Panc1 (cell line): ENCODE measurements around the gene TREML1. TPM values are rescaled to one million over a fixed set of nuclear protein-coding genes. Genes with fewer than 3 reads are reported as not detected.

Experiments
- ATAC-seq: fragments of 200-7000 bp; cut with Tn5 transposase; 2 replicates; pipeline ENCODE4 v1.9.1; 2020; ENCODE audit warnings: mild to moderate bottlenecking, moderate library complexity
- BruUV-seq: library from RNA; stranded (reverse); fragments of 400-500 nt; replicated peaks from 2 replicates; lab custom pipeline; 2021; lab: Mats Ljungman, UMichigan
- CTCF ChIA-PET: fragments of 300-600 bp; sonication (Branson Sonifier 250); formaldehyde crosslinking; loops from one replicate; lab custom pipeline; 2022; ENCODE audit warnings: antibody characterized with exemption; lab: Charles Lee
- POLR2A ChIA-PET: fragments of 300-600 bp; sonication (Branson Sonifier 250); formaldehyde crosslinking; loops from one replicate; lab custom pipeline; 2022; ENCODE audit warnings: antibody characterized with exemption; lab: Charles Lee
- DNase-seq: peaks from one replicate; pipeline ENCODE4 v3.0.0-alpha.2; 2010; ENCODE audit warnings: low read depth, low spot score
- H3K27ac ChIP-seq: 2 replicates; pipeline ENCODE4 v1.5.1; 2011; ENCODE audit warnings: mild to moderate bottlenecking, low read length, inconsistent platforms
- H3K27me3 ChIP-seq: fragments of 200-500 bp; sonication (Bioruptor generic); 2 replicates; pipeline ENCODE4 v1.6.0; 2014; ENCODE audit warnings: low read length, inconsistent platforms; ENCODE audit not compliant: control insufficient read depth, insufficient read depth
- H3K36me3 ChIP-seq: fragments of 200-500 bp; sonication (Bioruptor generic); 2 replicates; pipeline ENCODE4 v1.5.1; 2014; ENCODE audit warnings: inconsistent platforms, mild to moderate bottlenecking, low read length, moderate library complexity; ENCODE audit not compliant: control insufficient read depth, insufficient read depth
- H3K4me1 ChIP-seq: 2 replicates; pipeline ENCODE4 v1.5.1; 2011; ENCODE audit warnings: inconsistent platforms, mild to moderate bottlenecking, low read length, moderate library complexity; ENCODE audit not compliant: control insufficient read depth, insufficient read depth
- H3K4me3 ChIP-seq, 2 experiments: 2 replicates each; pipeline ENCODE4 v1.5.1; 2011 to 2012; ENCODE audit warnings: low read depth in 2 of 2, low read length in 2 of 2, mild to moderate bottlenecking in 2 of 2, inconsistent platforms in 1 of 2, moderate library complexity in 1 of 2
- H3K9me3 ChIP-seq: fragments of 200-500 bp; sonication (Bioruptor generic); 2 replicates; pipeline ENCODE4 v1.5.1; 2014; ENCODE audit warnings: low read depth, mild to moderate bottlenecking, inconsistent platforms, low read length, moderate library complexity; ENCODE audit not compliant: control insufficient read depth, insufficient read depth
- CTCF ChIP-seq: fragments of 450-650 bp; IDR thresholded peaks from 2 replicates; pipeline ENCODE4 v1.5.1; 2017; ENCODE audit warnings: mild to moderate bottlenecking
- POLR2AphosphoS5 ChIP-seq: IDR thresholded peaks from 2 replicates; pipeline ENCODE4 v1.6.1; 2012; ENCODE audit warnings: mild to moderate bottlenecking, low read depth, low read length, moderate library complexity
- REST ChIP-seq, 2 experiments: IDR thresholded peaks; 2 replicates each; pipeline ENCODE4 v1.6.1; 2011 to 2012; ENCODE audit warnings: low read depth in 2 of 2, control low read depth in 1 of 2, low read length in 1 of 2, mild to moderate bottlenecking in 1 of 2, moderate library complexity in 1 of 2; ENCODE audit not compliant: insufficient read depth in 1 of 2
- SIN3A ChIP-seq: IDR thresholded peaks from 2 replicates; pipeline ENCODE4 v1.6.1; 2012; ENCODE audit warnings: low read depth, mild to moderate bottlenecking, low read length, moderate library complexity, borderline replicate concordance; ENCODE audit not compliant: insufficient read depth
- TCF7L2 ChIP-seq: IDR thresholded peaks from 2 replicates; pipeline ENCODE4 v1.6.1; 2011; ENCODE audit warnings: mild to moderate bottlenecking, low read depth, low read length, inconsistent platforms
- in situ Hi-C: cut with HindIII; loops from 2 replicates; pipeline ENCODE4 v1.10.0; 2016; ENCODE audit warnings: low sequenced_read_pairs, low pct_unique_long_range_greater_than_20kb
- intact Hi-C: fragments of 100-400 bp; cut with micrococcal nuclease; formaldehyde crosslinking; loops from one replicate; pipeline ENCODE4 v1.10.0; 2022; ENCODE audit not compliant: unreplicated experiment
- total RNA-seq: library from RNA; stranded (reverse); gene quantifications from one replicate; pipeline ENCODE4 v1.2.1, GENCODE V29; 2021; ENCODE audit not compliant: unreplicated experiment

TREML1 gene
- total RNA-seq, 1 experiment from 2014 or later: not detected

- H3K4me1 ChIP-seq: no peaks in the 10 kb centered on the region
- TF ChIP-seq TCF7L2: no peak
- TF ChIP-seq SIN3A: no peak
- no peak for TF ChIP-seq POLR2AphosphoS5
- no peak for TF ChIP-seq CTCF
- no peak for TF ChIP-seq REST (IDR thresholded peaks at IDR 0.05; ENCODE audit: insufficient read depth in 1 of 2, low read depth in 2 of 2, low read length in 1 of 2)
- intact Hi-C loops (no loop called here), in situ Hi-C loops (no loop called here)
- ChIA-PET POLR2A (no interaction called here), CTCF (no interaction called here)
- DNase-seq: no peak
- no peaks in the 10 kb centered on the region; the same call in 1 of the 2 replicates for H3K27me3 ChIP-seq
- H3K36me3 ChIP-seq: no peaks in the 10 kb centered on the region
- no peak for ATAC-seq
- H3K27ac ChIP-seq: no peak overlapping the region
- H3K4me3 ChIP-seq: no peak overlapping the region
- BruUV-seq: no TSS peak
- H3K9me3 ChIP-seq: no peaks in the 10 kb centered on the region
These were observed 43.1 kb downstream of the TREML1 start for GRCh38 chr6:41111017-41111416.

GRCh38 chr6:41103847-41104246 lies 50.3 kb downstream of the TREML1 start:
- POLR2A ChIA-PET: no interaction called here
- ATAC-seq: no peak
- H3K27me3 ChIP-seq: no peaks in the 10 kb centered on the region
- TF ChIP-seq REST (IDR thresholded peaks at IDR 0.05; ENCODE audit: insufficient read depth in 1 of 2, low read depth in 2 of 2, low read length in 1 of 2) (no peak), CTCF (no peak), TCF7L2 (no peak), SIN3A (no peak), POLR2AphosphoS5 (no peak)
- no peaks in the 10 kb centered on the region for H3K9me3 ChIP-seq
- intact Hi-C loops: loop anchor here (10.0 kb wide), 1 partner anchor 61 kb away; the partner anchor contains the start of gene TREM2
- no peak overlapping the region for H3K27ac ChIP-seq
- H3K4me3 ChIP-seq: no peak overlapping the region
- DNase-seq: no peak
- BruUV-seq: no TSS peak
- peaks cover 6% of the 10 kb centered on the region; the same call in 1 of the 2 replicates for H3K36me3 ChIP-seq
- H3K4me1 ChIP-seq: no peaks in the 10 kb centered on the region
- in situ Hi-C loops: no loop called here
- CTCF ChIA-PET: interaction anchor here (0.7 kb wide), 1 partner anchor 234 kb away, joined by 5 read pairs; no protein-coding TSS in a partner anchor
